ENCODE results near the gene SLC24A4.

Gene SLC24A4

GRCh38 chr14:92484132-92484823 lies 161.3 kb downstream of the SLC24A4 start:
- DNase-seq = no peak

DNA sequence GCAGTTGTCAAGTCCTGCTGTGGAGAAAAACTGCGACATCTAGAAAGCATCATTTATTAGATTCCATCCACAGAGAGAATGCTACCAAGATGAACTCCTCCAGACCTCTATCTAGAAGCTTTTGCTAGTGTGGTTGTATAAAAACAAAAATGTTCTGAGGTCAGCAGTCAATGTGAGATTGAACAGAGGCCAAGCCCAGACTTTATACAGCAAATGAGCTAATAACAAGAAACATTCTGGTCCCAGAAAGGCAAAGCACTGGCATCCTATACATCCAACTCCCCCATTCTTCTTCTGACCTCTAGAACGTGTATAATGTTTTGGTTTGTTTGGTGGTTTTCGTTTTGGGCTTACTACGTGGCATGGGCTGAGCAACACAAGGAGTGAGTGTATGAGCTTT lies 163.9 kb downstream of the SLC24A4 start:
- DNase-seq = no peak

DNA sequence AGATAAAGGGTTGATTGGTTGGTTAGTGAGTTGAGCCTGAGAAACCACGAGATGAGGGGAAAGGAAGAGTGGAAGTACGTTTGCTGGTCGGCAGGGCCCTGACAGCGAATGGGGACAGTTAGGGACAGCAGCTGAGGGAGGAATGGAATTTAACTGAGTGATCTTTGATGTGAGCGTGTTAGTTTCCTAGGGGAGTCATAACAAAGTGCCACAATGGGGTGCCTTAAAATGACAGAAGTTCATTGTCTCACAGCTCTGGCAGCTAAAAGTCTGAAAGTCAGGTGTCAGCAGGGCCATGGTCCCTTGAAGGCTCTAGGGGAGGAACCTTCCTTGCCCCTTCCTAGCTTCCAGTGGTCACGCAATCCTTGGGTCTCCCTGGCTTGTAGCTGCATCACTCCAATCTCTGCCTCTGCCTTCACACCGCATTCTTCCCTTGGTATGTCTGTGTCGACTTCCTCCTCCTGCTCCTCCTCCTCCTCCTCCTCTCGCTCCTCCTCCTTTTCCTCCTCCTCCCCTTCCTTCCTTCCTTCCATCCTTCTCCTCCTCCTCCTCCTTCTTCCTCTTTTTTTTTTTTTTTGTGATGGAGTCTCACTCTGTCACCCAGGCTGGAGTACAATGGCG lies 164.7 kb downstream of the SLC24A4 start:
- DNase-seq = no peak

DNA sequence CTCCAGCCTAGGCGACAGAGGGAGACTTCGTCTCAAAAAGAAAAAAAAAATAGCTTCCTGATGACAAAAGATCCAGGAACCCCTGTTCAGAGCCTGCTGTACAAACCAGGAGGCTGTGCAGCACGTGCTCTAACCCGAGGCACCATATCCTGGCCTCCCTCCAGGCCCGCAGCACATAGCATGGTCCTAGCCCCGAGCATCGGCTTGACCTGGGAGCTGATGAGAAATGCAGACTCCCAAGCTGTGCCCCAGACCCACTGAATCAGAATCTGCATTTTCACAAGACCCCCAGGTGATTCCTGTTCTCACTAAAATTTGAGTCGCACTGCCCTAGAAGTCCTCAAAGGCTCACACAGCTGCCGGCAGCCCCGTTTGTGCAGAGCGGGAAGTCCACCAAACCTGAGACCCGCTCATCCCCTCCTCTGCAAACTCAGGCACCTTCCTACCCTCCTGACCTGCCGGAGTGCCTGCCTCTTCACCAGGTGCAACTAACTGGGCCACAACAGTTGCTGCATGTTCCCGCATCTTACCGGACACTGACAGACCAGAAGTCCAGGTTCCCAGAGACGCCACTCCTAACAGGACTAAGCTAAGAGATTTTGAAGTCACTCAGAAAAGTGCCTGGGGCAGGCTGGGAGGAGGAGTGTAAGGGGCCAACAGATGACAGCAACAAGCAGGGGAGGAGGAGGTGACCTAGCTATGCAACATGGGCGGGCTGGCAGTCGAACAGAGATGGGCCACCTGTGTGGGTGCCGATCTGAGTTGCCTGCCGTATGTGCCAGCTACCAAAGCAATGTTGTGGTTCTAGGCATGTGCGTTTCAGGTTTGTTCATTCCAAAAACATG lies 166.7 kb downstream of the SLC24A4 start:
- DNase-seq = no peak

GRCh38 chr14:92490239-92490959 lies 167.4 kb downstream of the SLC24A4 start:
- DNase-seq = no peak

DNA sequence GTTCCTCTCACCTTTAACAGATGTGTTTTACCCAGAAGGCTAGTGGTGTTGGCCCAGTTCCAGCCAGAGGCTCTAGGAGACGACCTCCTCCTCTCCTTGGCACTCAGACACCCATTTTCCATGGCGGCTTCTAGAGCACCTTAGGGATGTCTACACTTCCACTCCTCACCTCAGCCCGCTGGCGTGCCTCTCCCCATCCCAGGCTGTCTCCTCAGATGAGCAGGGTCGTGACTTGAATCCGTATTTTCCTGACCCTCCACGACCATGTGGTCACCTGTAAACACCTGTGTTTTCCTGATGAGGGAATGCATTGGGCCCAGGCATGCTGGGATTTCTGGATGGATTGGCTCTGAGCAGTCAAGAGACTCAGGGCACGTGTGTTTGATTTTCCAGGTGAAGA lies 168.8 kb downstream of the SLC24A4 start:
- DNase-seq = no peak

GRCh38 chr14:92492258-92492657 lies 169.3 kb downstream of the SLC24A4 start:
- DNase-seq = no peak

- no peak for DNase-seq
These were observed 170.1 kb downstream of the SLC24A4 start for GRCh38 chr14:92493024-92493423.

DNA sequence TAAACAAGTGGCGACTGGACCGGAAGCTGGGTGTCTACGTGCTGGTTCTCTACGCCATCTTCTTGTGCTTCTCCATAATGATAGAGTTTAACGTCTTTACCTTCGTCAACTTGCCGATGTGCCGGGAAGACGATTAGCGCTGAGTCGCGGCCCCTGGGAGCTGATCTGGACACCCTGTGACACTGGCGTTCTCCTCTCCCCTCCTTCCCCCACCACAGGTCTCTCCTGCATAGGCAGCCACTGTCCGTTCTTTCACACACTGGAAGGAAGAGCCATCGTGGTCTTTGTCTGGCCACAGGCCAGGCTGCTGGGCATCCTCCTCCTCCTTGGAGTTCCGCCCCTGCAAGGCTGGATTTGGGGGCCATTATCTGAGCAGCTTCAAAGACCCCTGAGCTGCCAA lies 170.5 kb downstream of the SLC24A4 start:
- DNase-seq = no peak

GRCh38 chr14:92494512-92494911 lies 171.5 kb downstream of the SLC24A4 start:
- no peak for DNase-seq

DNA sequence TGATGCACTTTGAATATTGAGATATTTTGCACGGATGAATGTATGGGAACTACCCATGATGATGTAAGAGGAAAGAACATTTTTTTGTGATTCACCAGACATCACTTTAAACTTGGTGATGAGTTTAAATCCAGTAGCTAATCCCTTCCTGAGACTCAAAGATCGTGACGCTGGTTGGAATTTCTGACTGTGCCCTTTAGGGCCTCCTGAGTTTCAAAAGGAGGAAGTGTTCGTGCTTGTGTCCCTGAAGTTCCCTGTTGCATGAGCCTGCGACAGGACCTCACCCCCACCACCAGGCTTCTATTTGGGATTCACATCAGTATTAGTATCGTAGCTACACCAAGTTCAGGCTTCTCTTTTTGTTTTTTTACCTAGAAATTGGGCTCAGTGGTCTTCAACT lies 172.1 kb downstream of the SLC24A4 start:
- DNase-seq = no peak

DNA sequence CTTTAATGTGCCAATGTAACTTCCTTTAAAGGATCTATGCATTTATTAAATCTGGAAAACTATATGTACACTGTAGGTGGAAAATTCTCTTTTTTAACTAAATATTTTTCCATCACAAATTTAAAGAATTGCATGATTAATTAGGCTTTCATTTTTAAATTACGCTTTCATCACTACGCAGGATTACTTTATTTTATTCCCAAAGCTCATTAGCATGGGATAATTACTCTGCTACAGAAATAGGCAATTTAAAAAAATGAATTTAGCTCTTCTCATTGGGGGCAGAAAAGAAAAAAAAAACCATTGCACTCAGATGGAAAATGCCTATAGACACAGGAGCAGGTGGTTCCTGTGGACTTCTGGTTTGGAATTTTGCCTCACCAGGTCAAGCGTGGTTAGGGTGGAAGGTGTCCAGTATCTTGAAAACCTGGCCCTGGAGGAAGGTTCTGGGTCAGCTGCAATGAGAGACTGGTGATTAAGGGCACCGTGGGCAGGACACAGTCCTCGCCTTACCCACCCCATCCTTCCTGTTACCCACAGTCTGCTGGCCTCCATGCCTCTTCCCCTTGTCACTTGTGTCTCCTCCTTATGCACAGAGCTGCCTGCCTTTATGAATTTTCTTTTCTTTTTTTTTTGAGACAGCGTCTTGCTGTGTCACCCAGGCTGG lies 173.4 kb downstream of the SLC24A4 start:
- DNase-seq = no peak

GRCh38 chr14:92497391-92497790 lies 174.4 kb downstream of the SLC24A4 start:
- no peak for DNase-seq

GRCh38 chr14:92499234-92499633 lies 176.3 kb downstream of the SLC24A4 start:
- DNase-seq = no peak

GRCh38 chr14:92500491-92500941 lies 177.6 kb downstream of the SLC24A4 start:
- DNase-seq = no peak

- no peak for DNase-seq
These were observed 179.0 kb downstream of the SLC24A4 start for GRCh38 chr14:92501891-92502351.

DNA sequence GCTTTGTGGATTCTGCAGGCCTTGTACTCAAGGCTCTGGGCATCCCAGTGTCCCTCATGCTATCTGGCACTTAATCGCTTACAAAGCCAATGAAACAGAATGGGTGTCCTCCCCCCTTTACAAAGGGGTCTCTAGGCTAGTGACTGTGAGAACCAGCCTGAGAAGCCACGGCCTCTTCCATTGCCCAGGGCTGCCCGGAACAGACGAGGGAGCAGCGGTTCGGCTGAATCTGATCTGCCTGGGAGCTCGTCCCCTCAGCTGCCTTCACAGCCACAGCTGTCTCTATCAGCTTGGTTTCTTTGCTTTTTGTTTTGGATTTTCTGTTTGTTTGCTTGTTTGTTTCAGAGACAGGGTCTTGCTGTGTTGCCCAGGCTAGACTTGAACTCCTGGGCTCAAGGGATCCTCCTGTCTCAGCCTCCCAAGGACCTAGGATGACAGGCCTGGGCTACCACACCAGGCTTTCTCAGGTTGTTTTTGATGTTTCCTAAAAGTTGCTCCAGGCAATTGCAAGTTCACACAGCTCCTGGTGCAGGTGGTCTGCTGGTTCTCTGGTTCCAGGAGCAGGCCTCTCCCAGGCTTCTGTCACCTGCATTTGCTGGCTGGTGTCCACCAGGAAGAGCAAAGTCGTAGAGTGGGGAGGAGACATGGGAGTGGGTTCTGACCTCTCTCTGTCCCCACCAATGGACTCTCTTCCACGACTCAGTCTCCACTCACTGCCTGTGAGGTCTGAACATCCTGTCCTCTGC lies 179.7 kb downstream of the SLC24A4 start:
- DNase-seq = no peak

GRCh38 chr14:92503756-92504491 lies 181.0 kb downstream of the SLC24A4 start:
- no peak for DNase-seq

DNA sequence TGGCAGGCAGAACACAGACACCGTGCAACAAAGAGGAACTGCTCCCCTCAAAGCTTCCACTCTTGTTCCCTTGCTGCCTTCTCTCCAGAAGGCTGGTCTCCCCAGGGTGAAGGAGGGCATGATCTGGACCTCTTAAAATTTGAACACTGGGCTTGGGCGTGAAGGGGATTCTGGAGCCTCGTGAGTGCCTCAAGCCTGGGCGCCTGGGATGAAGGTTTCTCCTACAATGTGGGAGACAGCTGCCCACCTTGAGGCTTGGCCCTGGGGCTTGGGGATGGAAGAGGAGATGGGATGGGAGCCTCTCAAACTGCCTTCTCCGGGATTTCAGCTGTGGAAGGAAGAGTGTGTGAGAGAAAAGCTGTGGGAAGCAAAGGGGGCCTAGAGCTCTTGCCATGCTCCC lies 182.9 kb downstream of the SLC24A4 start:
- no peak for DNase-seq

GRCh38 chr14:92506231-92506630 lies 183.3 kb downstream of the SLC24A4 start:
- no peak for DNase-seq

- no peak for DNase-seq
These were observed 184.3 kb downstream of the SLC24A4 start for GRCh38 chr14:92507174-92507768.

Measured in activated effector memory CD4-positive, alpha-beta T cell treated with Interleukin-2 at 50 U/mL for 16 hours (primary cell).